Stromal cell of bone marrow (primary cell): ENCODE data around the gene DRD1.

Experiments used
- DNase-seq: peaks from one replicate; pipeline ENCODE4 v3.0.0-alpha.2; 2012; ENCODE audit warnings: low read depth

The DRD1 gene

DNA sequence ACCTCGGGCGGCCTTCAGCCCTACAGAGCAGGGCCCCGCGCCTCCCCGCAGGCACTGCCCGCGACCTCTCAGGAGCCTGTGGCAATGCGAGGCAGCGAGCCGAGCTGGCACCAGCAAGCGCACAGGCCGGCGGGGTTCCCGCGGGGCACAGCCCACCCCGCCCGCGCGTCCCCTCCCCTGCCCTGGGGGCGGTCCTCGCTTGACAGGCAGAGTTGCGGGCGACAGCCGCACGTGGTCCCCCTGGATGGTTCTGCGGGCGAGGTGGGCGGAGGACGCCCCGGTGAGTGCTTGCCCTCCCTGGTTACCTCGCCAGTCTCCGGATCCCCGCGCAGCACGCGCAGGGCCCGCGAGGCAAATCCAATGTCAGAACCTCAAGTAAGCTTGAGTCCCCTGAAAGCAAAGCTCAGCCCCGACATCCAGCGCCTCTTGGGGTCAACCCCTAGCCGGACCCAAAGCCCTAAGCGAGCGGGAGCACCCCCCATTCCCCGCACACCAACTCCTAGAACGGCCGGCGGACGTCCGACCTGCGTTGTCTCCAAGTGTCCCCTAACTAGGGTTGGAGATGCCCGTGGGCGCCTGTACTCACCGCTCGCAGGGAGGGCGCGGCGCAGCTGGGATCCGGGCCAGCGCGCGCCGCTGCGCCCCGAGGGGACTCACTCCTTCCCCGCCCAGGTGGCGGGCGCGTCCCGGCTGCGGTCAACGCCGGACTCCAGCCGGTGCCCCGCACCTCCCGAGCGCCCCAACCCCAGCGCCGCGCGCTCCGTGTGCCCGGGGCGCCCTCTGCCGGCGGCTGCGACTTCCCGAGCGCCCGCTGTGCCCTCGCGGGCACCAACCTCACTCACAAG is at the start of gene DRD1:
Gene DRD1, minus strand, starts transcription at position 123 of the 845 bp plus-strand sequence. CDS start 1,083 bp downstream, outside the sequence.
- no peak for DNase-seq

GRCh38 chr5:175493726-175494125 is 49.7 kb upstream of the DRD1 start:
- no peak for DNase-seq

GRCh38 chr5:175493260-175493659 is 49.3 kb upstream of the DRD1 start:
- no peak for DNase-seq

- no peak for DNase-seq
Measured at GRCh38 chr5:175491223-175491622, 47.2 kb upstream of the DRD1 start.

DNA sequence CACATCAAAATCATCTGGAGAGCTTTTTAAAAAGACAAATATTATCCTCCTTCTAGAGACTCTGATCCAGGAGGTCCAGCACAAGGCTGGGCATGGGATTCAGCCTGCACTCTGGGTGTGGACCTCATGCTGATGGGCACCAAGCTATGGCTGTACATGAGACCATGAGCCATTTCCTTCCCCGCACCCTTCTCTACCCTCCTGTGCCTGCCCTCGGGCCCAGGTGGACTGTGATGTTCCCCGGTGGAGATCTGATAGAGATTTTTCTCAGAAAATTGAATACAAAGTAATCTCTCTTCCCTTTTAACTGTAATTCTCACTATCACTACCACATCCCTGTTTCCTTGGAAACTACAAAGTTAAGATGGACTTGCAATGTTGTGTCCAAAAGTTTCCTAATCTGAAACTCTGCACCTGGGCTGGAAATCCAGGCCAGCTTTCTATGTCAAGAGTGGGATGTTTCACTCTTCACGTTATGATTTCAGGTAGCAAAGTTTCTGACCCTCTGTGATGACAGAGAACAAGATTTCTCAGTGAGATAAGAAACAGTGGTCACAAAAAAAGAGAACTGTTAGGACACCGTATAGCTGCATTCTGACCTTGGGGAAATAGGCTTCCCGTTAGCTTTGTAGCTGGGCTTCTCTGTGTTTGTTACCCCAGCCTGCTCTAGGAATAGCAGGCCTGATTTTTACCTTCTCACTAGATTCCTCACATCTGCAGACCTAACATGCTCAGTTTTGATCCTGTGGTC is 45.9 kb upstream of the DRD1 start:
- DNase-seq, result no peak

DNA sequence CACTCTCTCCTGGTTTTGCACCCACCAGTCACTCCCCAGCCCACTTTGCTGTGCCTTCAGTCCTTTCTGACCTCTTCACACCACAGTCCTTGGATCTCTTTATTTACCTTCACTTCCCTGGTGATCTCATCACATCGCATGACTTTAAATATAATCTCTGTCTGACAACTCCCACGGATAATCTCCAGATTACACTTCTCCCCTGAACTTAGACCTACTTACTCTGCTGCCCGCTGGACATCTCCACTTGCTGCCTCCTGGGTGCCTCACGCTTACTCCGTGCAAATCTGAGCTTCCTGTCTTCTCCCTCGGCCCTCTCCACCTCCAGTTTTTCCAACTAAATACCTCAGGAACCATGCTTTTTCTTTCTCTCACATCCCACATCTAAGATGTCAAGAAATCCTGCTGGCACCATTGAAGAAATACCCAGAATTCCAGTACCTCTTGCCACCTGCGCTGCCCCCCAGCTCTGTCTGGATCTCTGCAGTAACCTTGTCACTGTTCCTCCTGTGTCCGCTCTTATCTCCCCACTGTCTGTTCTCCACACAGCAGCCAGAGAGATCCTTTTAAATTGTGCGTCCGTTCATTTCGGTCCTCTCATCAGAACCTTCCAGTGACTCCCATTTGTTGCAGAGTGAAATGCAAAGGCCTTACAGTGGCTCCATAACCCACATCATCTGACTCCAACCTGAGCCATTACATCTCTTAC is 43.7 kb upstream of the DRD1 start:
- no peak for DNase-seq

DNA sequence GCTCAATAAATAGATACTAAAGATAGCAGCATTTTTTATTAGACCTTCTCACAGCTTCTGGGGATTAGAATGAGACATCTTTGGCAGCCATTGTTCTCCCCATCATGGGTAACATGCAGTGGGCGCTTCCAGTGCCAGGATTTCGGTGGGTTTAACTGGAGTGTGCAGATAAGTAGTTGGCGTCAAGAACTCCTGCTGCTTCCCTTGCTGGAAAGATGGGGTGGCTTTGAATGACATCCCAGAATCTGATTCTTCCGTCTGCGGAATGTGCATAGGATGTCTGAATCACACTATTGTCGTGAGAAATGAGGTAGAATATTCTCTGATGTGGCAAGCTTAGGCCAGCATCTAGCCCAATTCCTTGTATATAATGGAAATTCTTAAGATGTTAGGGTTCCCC is 41.6 kb upstream of the DRD1 start:
- no peak for DNase-seq

- no peak for DNase-seq
Measured at GRCh38 chr5:175484829-175485228, 40.8 kb upstream of the DRD1 start.

DNA sequence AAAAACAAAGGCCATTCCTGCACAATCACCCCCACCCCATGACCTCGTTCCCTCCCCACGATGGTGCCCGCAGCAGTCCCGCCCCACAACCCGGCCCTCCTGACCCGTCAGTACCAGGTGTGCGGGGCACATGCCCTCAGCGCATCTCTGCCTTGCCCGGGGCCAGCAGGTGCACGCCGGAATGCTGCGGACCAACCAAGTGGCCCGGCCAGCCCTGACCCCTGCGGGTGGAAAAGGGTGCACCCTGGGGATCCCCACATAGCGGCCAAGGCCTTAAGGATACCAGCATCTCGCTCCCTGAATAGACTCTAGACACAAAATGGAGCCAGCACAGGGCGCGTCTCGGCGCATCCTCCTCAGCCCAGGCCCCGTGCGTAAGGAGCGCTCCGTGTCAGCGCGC is 40.3 kb upstream of the DRD1 start:
- no peak for DNase-seq

DNA sequence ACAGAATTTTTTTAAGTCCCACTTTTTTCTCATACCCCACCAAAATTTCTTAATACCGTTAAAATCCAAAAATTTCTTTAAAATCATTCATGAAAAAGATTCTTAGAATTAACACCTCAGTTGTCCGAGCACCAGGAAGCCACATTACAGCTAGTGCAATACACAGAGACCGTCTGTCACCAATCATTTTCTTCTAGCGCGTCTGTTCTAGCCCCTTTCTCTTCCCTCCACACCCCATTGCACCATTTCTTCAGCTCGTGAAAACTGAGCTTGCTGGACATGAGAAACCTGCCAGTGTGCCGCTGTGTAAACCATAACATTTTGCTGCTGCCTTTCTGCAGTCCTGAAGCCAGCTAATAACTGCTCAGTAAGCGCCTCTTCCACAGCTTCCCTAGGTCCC is 39.4 kb upstream of the DRD1 start:
- no peak for DNase-seq

DNA sequence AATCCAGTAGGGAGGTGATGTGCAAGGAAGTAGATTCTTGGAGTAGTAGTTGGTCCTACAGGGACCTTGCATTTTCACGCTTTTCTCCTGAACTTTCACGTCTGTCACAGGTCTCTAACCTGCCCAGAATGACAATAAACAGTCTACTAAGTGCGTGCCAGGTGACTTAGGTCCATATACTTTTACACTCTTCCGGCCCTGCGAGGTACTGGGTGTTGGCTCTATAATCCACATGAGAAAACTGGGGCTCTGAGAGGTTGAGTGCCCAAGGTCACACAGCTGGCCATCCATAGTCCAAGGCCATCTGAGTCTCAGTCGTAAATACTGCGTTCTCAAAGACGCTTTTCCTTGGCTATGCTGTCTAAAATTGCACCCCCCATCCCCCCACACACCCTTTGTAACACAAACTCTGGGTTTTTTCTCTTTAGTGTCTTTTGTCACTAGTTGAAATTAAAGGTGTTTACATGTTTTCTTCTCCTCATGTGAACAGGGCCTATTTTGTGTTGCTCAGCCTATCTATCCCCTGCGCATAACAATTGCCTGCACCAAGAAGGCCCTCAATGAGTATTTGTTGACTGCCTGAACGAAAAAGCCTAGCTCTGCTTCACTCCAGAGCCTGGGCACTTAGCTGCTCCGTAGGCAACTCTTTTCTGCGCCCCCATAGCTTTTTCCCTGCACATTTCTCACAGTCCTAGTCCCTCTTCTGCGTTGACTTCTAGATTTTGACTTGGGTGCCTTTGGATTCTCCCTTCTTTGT is 35.3 kb upstream of the DRD1 start:
- DNase-seq, result no peak

DNA sequence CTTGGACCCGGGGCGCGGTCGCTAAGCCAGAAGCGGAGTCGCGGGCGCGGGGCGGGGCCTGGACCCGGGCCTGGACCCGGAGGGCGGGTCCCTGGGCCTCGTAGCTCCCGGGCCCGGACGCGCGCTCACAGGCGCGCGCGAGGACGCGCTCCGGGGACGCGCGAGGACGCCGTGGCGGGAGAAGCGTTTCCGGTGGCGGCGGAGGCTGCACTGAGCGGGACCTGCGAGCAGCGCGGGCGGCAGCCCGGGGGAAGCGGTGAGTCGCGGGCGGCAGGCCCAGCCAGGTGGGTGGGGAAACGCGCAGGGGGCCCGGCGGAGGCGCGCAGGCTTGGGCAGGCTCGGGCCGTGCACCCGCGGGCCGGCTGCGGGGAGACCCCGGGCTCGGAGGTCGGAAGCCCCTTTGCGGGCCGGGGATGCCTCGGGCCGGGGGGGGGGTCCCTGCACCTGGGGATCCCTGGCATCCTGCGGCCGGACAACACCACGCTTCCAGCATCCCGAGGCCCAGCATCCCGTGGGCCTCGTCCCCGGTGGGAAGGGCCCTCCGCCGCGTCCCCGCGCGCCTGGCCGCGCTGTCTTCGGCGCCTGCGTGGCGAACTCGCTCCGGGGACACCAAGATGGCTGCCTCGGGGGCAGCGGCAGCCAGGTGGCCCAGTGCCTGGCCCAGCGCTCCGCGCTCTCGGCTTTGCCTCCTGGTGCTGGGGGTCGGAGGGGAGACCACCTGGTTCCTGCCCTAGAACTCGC is 34.6 kb upstream of the DRD1 start, which contains the start of gene SFXN1:
Gene SFXN1, plus strand, starts transcription at position 177 of the 741 bp plus-strand sequence. CDS start 13,544 bp downstream, outside the sequence.
- peak; percentile 57 for DNase-seq

- no peak for DNase-seq
Measured at GRCh38 chr5:175478008-175478383, 34.0 kb upstream of the DRD1 start.

- DNase-seq, result no peak
Measured at GRCh38 chr5:175477440-175477839, 33.5 kb upstream of the DRD1 start.

DNA sequence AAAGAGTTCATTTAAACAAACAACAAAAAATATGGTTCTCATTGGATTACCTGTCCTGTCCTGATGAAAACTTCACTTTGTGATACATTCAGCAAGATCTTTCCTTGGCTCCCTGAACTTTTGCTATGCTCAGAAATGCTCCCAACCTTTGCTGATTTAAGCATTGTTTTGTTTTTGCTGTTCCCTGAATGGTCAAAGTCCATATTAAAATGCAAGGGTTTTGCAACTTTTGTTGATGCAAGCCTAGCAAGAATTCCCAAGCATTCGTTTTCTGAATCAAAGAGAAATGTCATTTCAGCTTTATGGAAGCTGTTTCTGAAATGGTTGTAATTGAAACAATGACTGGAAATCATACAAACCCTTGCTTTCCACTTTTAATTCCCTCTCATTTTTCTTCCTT is 31.3 kb upstream of the DRD1 start:
- DNase-seq, result no peak

- no peak for DNase-seq
Measured at GRCh38 chr5:175472378-175472777, 28.4 kb upstream of the DRD1 start.

DNA sequence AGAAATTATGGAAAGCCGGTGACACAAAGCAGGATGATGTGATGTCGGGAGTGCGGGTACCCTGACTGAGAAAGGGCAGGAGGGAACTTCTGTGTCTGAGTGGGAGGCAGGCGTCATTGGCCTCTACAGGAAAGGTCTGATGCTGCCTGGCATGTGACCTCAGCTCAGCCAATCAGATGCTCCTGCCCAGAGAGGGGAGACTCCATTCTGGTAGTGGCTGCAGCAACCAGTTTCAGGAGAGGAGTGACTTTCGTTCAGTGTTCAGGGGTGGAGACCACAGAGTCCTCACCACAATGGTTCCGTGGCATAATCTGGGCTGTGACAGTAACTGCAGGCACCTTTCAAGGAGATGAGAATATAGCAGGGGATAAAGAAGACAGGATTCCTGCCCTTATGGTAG is 27.6 kb upstream of the DRD1 start:
- no peak for DNase-seq

GRCh38 chr5:175471196-175471595 is 27.2 kb upstream of the DRD1 start:
- DNase-seq, result no peak

- DNase-seq, result no peak
Measured at GRCh38 chr5:175470781-175471180, 26.8 kb upstream of the DRD1 start.

GRCh38 chr5:175469916-175470315 is 25.9 kb upstream of the DRD1 start:
- no peak for DNase-seq

DNA sequence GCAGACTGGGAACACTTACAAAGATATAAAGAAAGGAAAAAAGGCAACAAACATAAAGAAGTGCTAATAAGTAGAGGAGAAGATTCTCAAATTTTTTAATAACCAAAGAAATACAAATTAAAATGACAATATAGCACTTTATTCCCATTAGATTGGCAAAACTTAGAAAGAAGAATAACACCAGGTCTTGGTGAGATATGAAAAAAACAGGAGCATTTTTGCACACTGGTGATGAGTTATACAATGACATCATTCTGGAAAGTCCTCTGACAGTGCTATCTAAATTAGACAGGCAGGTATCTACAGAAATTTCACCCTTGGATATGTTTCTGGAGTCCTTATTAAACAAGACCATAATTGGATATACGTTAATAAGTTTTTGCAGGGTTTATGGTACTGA is 24.9 kb upstream of the DRD1 start:
- no peak for DNase-seq
